Measurements from ENCODE around the gene EDC3.

Gene EDC3

GRCh38 chr15:74624020-74624602 lies 71.7 kb downstream of the EDC3 start:
- DNase-seq = no peak

DNA sequence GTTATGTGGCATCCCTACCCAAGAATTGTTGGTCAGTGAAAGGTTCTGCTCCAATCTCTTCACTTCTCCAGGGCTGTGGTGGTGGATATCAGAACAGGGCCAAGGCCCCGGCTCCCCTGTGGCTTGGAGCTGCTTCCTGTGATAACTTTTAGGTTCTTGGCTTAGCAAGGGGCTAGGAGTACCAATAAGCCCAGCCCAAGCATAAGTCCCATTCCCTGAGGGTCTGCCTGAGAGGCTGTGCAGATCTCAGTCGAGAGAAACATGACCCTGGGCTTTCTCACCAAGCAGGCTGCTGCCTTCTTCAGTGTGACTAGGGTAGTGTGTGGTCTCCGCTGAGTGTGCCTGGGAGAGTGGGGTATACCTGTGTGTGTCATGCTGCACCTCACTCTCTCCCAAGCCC lies 73.1 kb downstream of the EDC3 start:
- no peak for DNase-seq

- no peak for DNase-seq
Measured at GRCh38 chr15:74621936-74622335, 73.9 kb downstream of the EDC3 start.

DNA sequence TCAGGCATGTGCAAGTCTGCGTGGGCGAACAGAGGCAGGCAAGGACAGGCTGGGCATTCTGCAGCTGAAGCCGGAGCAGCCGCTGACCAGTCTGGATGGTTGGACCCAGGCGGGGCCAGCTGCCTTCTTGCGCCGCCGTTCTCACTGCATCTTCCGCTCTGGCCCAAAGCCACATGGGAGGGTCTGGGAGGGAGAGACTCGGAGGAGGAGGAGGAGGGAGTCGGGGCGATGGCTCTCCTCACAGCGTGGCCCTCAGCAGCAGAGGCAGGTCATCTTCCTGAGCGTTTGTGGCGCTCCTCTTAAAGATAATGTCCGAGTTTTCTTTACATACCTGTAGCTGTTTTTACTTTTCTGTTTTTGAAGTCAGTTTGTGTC lies 74.3 kb downstream of the EDC3 start:
- no peak for DNase-seq

DNA sequence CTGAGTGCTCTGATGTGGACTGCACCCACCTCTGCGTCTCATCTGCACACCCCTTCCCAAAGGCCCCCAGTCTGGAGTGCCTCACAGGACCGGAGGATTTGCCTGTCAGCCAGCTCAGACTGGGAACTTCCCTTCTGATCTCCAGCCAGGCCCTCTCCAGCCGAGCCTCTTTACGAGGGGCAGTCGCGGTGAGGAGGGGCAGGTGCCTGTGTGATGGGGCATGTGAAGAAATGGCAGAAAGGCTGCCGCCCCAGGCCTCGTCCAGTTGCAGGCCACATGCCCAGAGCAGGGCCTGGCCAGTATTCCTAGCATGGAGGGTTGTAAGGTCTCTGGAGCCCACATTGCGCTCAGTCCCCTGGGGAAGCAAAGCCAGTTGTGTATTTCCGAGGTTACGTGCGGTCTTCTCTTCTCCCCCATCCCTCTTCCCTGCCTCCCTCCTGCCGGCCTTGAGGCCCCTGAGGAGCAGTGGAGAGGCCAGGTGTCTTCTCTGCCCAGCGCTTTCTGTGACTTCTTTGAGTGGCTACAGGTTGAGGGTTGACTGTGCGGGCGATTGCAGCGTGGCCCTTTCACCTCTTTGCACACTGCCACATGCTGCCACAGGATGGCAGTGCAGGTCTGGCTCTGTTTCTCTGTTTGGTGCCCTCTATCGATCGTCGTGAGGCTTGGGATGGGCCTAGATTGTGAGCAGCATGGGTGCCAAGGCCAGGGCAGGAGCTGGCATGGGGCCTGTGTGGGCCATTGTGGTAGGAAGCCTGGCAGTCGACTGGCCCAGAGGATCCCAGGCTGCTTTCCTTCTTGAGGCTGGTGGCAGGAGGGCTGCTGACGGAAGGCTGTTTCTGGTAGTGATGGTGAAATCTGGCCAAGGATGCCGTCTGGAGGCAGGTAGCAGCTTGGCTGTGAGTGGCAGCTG lies 74.9 kb downstream of the EDC3 start:
- DNase-seq = peak; percentile 86

GRCh38 chr15:74619916-74620635 lies 75.7 kb downstream of the EDC3 start:
- no peak for DNase-seq

- no peak for DNase-seq
Measured at GRCh38 chr15:74618841-74619596, 76.8 kb downstream of the EDC3 start.

DNA sequence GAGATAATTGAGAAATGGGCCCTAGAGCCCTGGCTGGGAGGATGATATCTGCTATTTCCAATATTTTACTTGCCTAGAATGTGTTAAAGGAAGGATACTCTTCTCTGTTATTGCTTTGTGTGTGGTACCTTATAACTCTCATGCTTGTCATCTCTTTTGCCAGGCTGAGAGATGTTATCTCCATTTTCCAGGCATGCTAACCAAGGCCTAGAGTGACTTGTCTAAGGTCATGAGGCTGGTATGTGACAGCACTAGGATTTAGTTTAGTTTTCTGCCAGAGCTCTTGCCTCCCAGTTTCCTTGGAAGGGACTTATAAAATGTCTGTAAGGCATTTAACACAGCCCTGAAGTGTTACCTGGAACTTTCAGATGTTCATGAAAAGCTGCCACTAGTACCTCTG lies 78.8 kb downstream of the EDC3 start:
- no peak for DNase-seq

- DNase-seq = peak; percentile 78
Measured at GRCh38 chr15:74616366-74616939, 79.4 kb downstream of the EDC3 start.

- peak; percentile 98 for DNase-seq
Measured at GRCh38 chr15:74615508-74616365, 80.1 kb downstream of the EDC3 start, which contains the start of gene CLK3. TSS of gene CLK3 (plus strand) at chr15:74615836. CDS start at chr15:74619197, 3,361 bp downstream.

DNA sequence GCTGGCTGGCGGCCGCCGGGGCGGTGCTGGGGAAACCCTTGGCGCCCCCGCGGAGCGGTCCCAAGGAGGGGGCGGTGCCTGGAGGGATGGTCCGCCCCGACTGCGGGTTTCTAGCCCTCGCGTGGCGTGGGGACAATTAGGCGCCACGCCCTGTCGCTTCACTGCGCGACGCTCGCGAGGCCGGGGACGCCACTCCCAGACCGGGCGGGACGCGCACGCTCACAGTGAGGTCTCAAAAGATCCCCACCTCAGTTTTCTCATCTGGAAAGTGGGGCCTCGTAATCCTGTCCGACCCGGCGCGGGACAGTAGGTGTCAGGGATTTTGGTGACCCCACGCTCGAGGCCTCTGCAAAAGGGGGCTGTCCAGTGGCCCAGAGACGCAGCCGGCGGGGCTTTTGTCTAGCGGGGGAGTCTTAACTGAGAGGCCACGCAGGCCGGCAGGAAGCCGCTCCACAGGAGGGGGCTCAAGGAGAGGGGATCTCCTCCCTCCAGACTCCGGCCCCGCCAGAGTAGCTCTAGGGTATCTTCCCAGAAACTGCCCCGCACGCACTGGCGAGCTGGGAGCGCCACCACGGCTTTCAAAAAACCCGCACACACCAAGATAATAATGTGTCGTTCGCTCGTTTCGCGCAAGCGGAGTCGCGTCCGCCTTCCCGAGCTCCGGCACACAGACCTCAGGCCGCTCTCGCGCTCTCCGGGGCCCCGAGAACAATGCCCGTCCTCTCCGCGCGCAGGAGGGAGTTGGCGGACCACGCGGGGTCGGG lies 80.9 kb downstream of the EDC3 start:
- peak; percentile 85 for DNase-seq

GRCh38 chr15:74613953-74614743 lies 81.7 kb downstream of the EDC3 start:
- DNase-seq = no peak

DNA sequence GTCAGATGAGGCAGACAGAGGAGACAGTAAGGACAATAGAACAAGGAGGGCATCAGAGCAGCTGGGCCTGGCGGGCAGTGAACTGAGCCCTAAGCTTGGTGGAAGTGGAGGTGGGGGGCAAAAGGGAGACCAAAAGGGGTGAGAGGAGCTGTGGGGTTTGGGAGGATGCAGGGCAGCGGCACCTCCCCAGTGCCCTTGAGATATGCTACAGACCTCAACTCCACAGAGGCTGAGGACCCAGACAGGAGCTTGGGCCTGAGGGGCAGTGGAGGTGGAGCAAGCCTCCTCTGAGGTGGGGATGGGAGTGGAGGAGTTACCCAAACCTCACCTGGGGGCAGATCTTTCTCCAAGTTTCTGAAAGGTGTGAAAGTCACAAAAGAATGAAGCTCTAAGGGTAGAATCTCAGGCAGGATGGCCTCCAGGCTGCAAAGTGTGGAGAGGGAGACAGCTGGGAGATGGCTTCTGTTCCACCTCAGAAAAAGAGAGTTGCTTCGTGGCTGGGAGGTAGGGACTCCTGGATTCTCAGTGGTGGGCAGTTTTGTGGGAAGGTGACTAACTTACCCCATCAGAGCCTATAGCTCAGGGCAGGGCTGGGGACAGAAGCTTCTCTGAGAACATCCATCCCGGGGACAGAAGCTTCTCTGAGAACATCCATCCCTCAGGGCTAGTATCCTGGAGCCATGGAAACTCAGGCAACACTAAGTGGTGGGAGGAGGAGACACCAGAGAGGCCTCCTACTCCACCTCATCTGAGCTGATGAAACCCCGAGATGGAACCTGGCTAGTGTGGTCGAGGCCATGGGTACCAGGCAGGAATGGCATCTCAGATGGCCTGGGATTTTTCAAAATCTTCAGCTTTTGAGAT lies 82.5 kb downstream of the EDC3 start:
- DNase-seq = no peak

- DNase-seq = no peak
Measured at GRCh38 chr15:74612677-74613076, 83.1 kb downstream of the EDC3 start.

DNA sequence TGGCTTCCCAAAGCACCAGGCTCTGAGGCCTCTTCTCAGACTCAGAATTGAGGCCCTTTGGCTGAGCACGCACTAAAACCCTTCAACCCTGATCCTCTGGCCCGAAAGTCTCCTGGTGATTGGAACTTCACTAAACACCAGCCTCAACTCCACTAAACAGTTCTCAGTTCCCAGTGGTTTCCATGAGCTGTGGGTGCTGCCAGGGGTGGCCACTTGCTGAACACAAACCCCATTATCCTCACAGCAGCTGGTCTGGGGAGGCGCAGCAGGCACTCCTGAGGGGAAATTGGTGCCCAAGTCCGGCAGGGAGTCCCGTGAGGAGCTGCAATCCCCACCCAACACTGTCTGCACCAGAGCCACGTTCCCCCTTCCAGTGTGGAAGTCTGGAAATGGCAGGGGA lies 84.0 kb downstream of the EDC3 start:
- DNase-seq = no peak

GRCh38 chr15:74611341-74611740 lies 84.5 kb downstream of the EDC3 start:
- DNase-seq = no peak

GRCh38 chr15:74610302-74610951 lies 85.4 kb downstream of the EDC3 start:
- DNase-seq = no peak

- DNase-seq = no peak
Measured at GRCh38 chr15:74609938-74610301, 85.9 kb downstream of the EDC3 start.
